GM19455 (cell line): ENCODE measurements around the gene TWNK.
"Not testable (repeated sequence)": the region's sequence is repeated elsewhere in the genome, so short reads cannot be mapped to it uniquely, and the experiment has no call there.

ENCODE experiments used
- ATAC-seq: cut with Tn5 transposase; IDR thresholded peaks from one replicate; pipeline ENCODE4 v1.9.1; 2021; ENCODE audit not compliant: unreplicated experiment

Gene TWNK

GRCh38 chr10:101029520-101030295 is 42.4 kb downstream of the TWNK start:
- no peak for ATAC-seq

DNA sequence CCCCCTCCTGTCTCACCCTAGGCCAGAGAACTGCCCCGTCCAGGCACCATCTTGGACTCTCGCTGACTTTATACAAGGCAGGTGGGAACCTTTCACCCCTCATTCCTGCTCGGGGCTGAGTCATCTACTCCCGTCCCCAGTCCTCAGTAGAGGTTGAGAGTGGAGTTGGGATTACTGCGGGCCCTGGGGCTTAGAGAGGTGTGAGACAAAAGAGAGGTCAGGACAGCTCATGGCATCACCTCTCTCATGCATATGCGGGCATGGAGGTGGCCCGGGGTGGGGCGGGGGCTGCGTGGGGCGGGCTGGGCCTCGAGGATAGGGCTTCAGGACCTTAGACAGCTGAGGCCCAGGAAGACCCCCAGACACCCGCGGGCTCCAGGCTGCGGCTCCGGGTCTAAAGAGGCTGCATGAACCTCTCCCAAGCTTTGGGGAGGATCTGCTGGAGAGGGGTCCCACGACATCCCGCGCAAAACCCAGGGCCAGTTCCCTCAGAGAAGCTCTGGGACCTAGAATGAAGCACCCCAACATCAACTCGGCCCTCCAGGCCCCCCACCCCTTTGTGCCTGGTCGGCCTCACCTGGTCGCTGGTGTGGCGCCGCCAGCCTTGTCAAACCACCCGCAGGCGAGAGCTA is 43.3 kb downstream of the TWNK start:
- no peak for ATAC-seq

DNA sequence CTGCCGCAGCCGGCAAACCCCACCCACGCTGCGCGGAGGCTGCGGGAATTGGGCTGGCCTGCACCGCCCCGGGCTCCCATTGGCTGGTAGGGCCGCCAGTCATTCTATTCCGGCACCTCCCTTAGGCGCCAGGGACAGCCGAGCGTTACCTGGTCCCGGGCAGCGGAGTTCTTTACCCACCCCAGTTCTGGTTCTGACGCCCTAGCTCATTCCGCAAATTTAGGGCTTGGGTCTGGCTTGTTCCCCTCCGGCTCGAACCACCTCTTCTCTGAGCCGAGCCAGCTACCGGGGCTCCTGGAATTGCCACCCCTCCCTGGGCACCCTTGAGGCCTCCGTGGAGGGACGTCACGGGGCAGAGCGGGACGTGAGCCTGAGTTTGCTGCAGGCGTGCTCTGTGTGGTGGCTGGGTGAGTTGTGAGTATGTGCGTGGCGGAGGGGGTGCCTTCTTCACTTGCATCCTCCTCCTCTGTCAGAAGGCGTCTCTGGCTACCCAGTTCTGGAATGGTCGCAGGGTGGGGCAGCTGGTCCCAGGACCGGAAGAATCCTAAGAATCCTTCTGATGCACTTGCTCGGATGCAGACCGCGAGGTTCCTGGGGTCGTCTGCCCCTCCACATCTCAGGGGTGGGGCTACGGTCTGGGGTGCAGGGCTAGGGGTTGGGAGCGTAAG is 43.9 kb downstream of the TWNK start, which contains the start of the genes PDZD7 and SFXN3:
PDZD7 (minus strand) TSS at position 2 of the 668 bp plus-strand sequence. CDS start 910 bp downstream, outside the sequence.
SFXN3 (plus strand) TSS at position 107 of the 668 bp plus-strand sequence. CDS start 3,461 bp downstream, outside the sequence.
- ATAC-seq: peak; percentile 86

DNA sequence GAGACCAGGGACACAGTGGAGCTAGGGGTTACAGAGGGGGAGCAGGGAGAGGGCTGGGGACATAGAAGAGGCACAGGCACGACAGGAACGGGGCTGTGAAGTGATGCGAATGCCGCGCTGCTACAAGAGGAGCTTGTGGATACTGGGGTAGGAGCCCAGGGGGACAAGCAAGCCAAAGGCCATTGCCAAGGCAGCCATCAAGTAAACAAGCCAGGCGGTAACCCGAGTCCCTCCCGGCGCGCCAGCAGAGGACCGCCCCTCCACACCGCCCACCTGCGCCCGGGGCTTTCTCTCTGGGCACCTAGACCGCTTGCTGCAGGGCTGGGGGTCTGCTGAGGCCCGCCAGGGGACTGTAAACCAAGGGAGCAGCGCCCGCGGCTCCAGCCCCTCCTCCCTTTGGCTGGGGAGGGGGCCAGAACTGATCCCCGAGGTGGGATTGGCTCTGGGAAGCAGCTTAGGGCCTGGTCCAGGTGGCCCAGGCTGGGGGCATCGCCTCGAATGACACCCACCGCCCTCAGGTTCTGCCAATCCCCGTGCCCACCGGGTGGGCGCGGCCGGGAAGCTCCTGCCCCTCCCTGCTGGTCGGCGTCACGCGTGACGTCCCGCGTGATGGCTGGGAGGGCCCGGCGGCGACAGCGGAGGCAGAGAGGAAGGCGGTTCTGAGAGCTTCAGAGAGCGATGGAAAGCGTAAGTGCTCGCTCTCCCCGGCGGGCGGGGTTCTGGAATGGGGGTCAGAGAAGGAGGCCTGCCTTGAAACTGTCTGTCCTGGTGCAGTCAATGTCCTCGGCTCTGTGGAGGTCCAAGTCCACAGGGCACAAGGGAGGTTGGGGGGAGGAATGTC is 44.7 kb downstream of the TWNK start:
- no peak for ATAC-seq

GRCh38 chr10:101032637-101033224 is 45.4 kb downstream of the TWNK start:
- no peak for ATAC-seq

DNA sequence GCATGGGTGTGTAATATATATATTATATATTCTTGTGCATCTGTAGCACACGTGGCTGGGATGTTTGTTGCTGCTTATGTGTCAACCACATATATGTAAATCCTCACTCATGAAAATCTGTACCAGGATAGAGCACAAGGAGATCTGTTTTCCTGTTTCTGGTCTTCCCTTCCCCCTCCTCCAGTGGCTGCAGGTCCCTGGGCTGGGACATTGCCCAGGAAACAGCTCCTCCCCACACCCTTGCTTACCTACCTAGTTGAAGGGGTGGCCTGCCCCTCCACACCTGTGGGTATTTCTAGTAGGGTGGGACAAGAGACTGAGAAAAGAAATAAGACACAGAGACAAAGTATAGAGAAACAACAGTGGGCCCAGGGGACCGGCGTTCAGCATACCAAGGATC is 45.9 kb downstream of the TWNK start:
- ATAC-seq: no peak

- ATAC-seq: not testable (repeated sequence)
Observed at GRCh38 chr10:101034404-101034803, 47.1 kb downstream of the TWNK start.

DNA sequence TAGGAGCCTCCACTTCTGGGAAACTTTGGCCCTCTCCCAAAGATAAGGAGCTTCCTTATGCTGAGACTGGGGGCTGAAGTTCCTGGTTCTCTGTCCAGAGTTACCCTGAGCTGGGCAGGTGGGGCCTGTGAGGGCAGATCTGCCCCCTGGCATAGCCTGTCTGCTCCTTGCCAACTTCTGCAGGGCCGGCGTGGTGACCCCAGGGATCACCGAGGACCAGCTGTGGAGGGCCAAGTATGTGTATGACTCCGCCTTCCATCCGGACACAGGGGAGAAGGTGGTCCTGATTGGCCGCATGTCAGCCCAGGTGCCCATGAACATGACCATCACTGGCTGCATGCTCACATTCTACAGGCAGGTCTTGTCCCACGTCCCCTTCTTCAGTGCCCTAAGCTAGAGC is 48.0 kb downstream of the TWNK start:
- ATAC-seq: no peak

- ATAC-seq: no peak
Observed at GRCh38 chr10:101035916-101036702, 48.8 kb downstream of the TWNK start.

DNA sequence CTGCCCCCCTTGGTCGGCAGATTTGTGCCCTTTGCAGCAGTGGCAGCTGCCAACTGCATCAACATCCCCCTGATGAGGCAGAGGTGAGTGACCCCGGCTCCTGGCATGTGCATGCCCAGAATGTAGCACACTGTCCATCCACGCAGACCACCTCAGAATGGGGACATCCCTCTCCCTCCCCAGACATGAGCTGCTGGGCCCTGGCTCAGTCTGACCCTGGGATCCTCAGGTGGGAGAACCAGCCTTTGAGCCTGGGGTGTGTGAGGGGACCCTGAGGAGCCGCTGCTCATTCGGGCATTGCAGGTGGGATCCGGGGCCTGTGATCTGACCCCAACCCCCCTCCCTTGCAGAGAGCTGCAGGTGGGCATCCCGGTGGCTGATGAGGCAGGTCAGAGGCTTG is 49.4 kb downstream of the TWNK start:
- no peak for ATAC-seq

- no peak for ATAC-seq
Observed at GRCh38 chr10:101038484-101038883, 51.1 kb downstream of the TWNK start.

DNA sequence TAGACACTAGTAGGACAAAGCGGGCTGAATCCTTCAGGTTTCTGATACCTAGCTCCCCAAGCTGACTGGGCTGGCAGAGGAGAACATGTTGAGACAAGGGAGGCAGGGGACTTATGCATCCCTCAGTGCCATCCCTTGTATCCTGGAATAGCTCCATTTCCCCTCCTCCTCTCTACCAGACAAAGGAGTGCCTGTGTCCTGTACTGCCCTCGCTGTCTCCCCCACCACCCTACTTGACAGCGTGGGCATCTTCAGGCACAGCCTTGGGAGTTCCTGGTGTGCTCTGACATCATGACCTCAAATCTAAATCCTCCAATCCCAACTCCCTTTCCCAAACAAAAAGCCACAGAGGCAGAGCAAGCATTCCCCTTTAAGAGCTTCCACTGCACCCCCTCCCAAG is 52.7 kb downstream of the TWNK start:
- no peak for ATAC-seq

GRCh38 chr10:101040851-101041250 is 53.5 kb downstream of the TWNK start:
- no peak for ATAC-seq

- peak; percentile 58 for ATAC-seq
Observed at GRCh38 chr10:101041252-101041761, 54.0 kb downstream of the TWNK start.

DNA sequence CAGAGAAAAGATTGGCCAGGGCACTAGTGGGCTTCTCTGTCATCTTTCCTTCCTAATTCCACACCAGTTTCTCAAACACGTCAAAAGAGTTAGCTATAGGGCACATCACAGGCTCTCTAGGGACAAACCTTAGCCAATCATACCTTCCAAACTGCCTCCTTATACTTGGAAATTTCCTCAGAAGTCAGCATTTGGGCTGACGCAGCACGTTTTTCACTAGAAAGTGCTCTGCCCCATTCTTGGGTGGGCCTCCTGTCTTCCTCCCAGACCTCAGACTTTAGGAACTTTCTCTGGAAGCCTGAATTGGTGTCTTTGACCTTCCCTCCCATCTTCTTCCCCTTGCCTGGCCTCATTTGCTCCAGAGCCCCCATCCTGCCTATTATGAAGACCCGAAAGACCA is 54.8 kb downstream of the TWNK start:
- ATAC-seq: no peak

- ATAC-seq: peak; percentile 93
Observed at GRCh38 chr10:101042667-101043362, 55.5 kb downstream of the TWNK start.

- no peak for ATAC-seq
Observed at GRCh38 chr10:101043363-101043707, 56.0 kb downstream of the TWNK start.
